C4-2B (cell line): ENCODE results near the gene FAM177B.
"Not testable (repeated sequence)": the region's sequence is repeated elsewhere in the genome, so short reads cannot be mapped to it uniquely, and the experiment has no call there.

ENCODE experiments used
- H3K27ac ChIP-seq: fragments of 450-650 bp; 2 replicates; pipeline ENCODE4 v1.5.1; 2017
- CTCF ChIP-seq: fragments of 450-650 bp; conservative IDR thresholded peaks from 2 replicates; pipeline ENCODE4 v1.5.1; 2017; ENCODE audit warnings: mild to moderate bottlenecking
- ZFX ChIP-seq: fragments of 450-650 bp; IDR thresholded peaks from 2 replicates; pipeline ENCODE4 v1.6.1; 2017

FAM177B gene

GRCh38 chr1:222728746-222729145 is 8.3 kb upstream of the FAM177B start:
- no peak for TF ChIP-seq ZFX
- H3K27ac ChIP-seq: no peak overlapping the region

- no peak overlapping the region for H3K27ac ChIP-seq
Measured at GRCh38 chr1:222730866-222731265, 6.1 kb upstream of the FAM177B start.

GRCh38 chr1:222732216-222733159 is 4.5 kb upstream of the FAM177B start:
- H3K27ac ChIP-seq: no peak overlapping the region
- TF ChIP-seq ZFX (no peak), CTCF (no peak)

More at GRCh38 chr1:222730866-222731265, 6.1 kb upstream of the FAM177B start:
- TF ChIP-seq CTCF: no peak
- TF ChIP-seq ZFX: no peak

- TF ChIP-seq CTCF: no peak
- no peak for TF ChIP-seq ZFX
Measured at GRCh38 chr1:222734740-222735139, 2.3 kb upstream of the FAM177B start.

GRCh38 chr1:222736470-222736869 is 532 bp upstream of the FAM177B start:
- peak overlapping the region; percentile 67 for H3K27ac ChIP-seq
- TF ChIP-seq CTCF (no peak), ZFX (no peak)

More at GRCh38 chr1:222734740-222735139, 2.3 kb upstream of the FAM177B start:
- no peak overlapping the region for H3K27ac ChIP-seq

- no peak overlapping the region for H3K27ac ChIP-seq
- no peak for TF ChIP-seq ZFX
- no peak for TF ChIP-seq CTCF
Measured at GRCh38 chr1:222739465-222739864, 2.5 kb downstream of the FAM177B start.

- no peak overlapping the region for H3K27ac ChIP-seq
- TF ChIP-seq CTCF (no peak), ZFX (no peak)
Measured at GRCh38 chr1:222739929-222740328, 2.9 kb downstream of the FAM177B start.

GRCh38 chr1:222741630-222742457 is 4.8 kb downstream of the FAM177B start:
- H3K27ac ChIP-seq: not testable (repeated sequence)
